ENCODE data around the gene PTPRH.

- TF ChIP-seq EZH2 (IDR thresholded peaks at IDR 0.05; ENCODE audit: insufficient read depth, low read length) (no peak), CTCF (IDR thresholded peaks at IDR 0.05; ENCODE audit: insufficient read depth, low read depth, low read length) (no peak)
Measured at GRCh38 chr19:55197528-55197927, 11.8 kb downstream of the PTPRH start.

All from astrocyte (in vitro differentiated cells and primary cell).